Stomach (tissue), 4 donors: ENCODE data around the gene DACT2.

Source experiments
- EP300 ChIP-seq: sonication (generic); formaldehyde crosslinking; IDR thresholded peaks from one replicate; pipeline ENCODE4 v1.6.1; 2017; ENCODE audit warnings: antibody characterized with exemption
- POLR2A ChIP-seq, 4 donors: fragments of 450-650 bp; IDR thresholded peaks; one replicate each; pipeline ENCODE4 v1.6.1; 2016; ENCODE audit warnings: antibody characterized with exemption in 4 of 4, control low read depth in 2 of 4, mild to moderate bottlenecking in 1 of 4, moderate library complexity in 1 of 4
- POLR2AphosphoS5 ChIP-seq, 3 donors: sonication (generic); formaldehyde crosslinking; IDR thresholded peaks; one replicate each; pipeline ENCODE4 v1.6.1; 2016; ENCODE audit warnings: antibody characterized with exemption in 3 of 3
- TF ChIP-seq, protein P1 (sequence below), 7 experiments: fragments of 450-650 bp in 4 of 7; fragments of 200-600 bp in 3 of 7; sonication (generic) in 3 of 7; IDR thresholded peaks; one replicate each; pipeline ENCODE4 v1.5.1; 2016 to 2019; ENCODE audit warnings: antibody characterized with exemption in 7 of 7, control low read depth in 2 of 7, mild to moderate bottlenecking in 1 of 7

DNA sequence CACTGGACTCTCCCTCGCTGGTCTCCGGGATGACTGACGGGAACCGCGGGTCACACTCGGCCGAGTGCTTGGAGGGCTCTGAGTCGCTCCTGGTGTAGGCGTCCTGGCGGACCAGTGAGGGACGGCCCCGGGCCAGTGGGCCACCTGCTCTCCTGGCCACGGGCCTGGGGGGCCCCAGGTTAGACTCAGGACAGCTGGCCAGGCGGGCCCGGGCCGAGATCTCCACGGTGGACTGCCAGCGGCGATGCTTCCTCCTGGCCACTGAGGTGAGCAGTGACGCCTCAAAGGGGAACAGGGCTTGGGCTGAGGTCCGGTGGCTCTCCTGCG lies 11.9 kb downstream of the DACT2 start:
- no peak for TF ChIP-seq POLR2AphosphoS5 (IDR thresholded peaks at IDR 0.05)
- TF ChIP-seq, protein P1, sequence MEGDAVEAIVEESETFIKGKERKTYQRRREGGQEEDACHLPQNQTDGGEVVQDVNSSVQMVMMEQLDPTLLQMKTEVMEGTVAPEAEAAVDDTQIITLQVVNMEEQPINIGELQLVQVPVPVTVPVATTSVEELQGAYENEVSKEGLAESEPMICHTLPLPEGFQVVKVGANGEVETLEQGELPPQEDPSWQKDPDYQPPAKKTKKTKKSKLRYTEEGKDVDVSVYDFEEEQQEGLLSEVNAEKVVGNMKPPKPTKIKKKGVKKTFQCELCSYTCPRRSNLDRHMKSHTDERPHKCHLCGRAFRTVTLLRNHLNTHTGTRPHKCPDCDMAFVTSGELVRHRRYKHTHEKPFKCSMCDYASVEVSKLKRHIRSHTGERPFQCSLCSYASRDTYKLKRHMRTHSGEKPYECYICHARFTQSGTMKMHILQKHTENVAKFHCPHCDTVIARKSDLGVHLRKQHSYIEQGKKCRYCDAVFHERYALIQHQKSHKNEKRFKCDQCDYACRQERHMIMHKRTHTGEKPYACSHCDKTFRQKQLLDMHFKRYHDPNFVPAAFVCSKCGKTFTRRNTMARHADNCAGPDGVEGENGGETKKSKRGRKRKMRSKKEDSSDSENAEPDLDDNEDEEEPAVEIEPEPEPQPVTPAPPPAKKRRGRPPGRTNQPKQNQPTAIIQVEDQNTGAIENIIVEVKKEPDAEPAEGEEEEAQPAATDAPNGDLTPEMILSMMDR (IDR thresholded peaks at IDR 0.05): no peak
- TF ChIP-seq EP300: no peak
- no peak for TF ChIP-seq POLR2A (IDR thresholded peaks at IDR 0.05)
